Peyer's patch (tissue), 4 donors: ENCODE results near the gene VTI1A. TPM values are rescaled to one million over a fixed set of nuclear protein-coding genes. Genes with fewer than 3 reads are reported as not detected.

Experiments
- DNase-seq, 3 donors: peaks; one replicate each; pipeline ENCODE4 v3.0.0-alpha.2; 2017 to 2019
- H3K27ac ChIP-seq, 4 donors: fragments of 200-600 bp; sonication (generic); one replicate each; pipeline ENCODE4 v1.5.1; 2016 to 2019
- H3K27me3 ChIP-seq, 2 donors: fragments of 200-600 bp; sonication (generic); one replicate each; pipeline ENCODE4 v1.5.1; 2019
- H3K36me3 ChIP-seq, 3 donors: fragments of 200-600 bp; sonication (generic); one replicate each; pipeline ENCODE4 v1.5.1; 2016 to 2019
- H3K4me1 ChIP-seq, 4 donors: fragments of 200-600 bp; sonication (generic); one replicate each; pipeline ENCODE4 v1.5.1; 2016 to 2019
- H3K4me3 ChIP-seq, 4 donors: fragments of 200-600 bp; sonication (generic); 1 replicate in 3 of 4; 2 replicates in 1 of 4; pipeline ENCODE4 v1.5.1; 2016 to 2019; ENCODE audit warnings: mild to moderate bottlenecking in 1 of 4
- H3K9me3 ChIP-seq, 4 donors: fragments of 200-600 bp; sonication (generic); one replicate each; pipeline ENCODE4 v1.5.1; 2016 to 2019; ENCODE audit warnings: mild to moderate bottlenecking in 1 of 4
- POLR2A ChIP-seq, 2 donors: fragments of 450-650 bp; IDR thresholded peaks; one replicate each; pipeline ENCODE4 v1.5.1; 2017; ENCODE audit warnings: antibody characterized with exemption in 2 of 2, mild to moderate bottlenecking in 2 of 2, moderate library complexity in 2 of 2
- total RNA-seq, 4 donors: library from RNA; depleted of rRNA; stranded (reverse); fragments of >200 nt; gene quantifications; one replicate each; pipeline ENCODE4 v1.1.0, GENCODE V29; 2016
- TF ChIP-seq, protein P1 (sequence below), 6 experiments: fragments of 450-650 bp in 4 of 6; fragments of 200-600 bp in 2 of 6; sonication (generic) in 1 of 6; IDR thresholded peaks; one replicate each; pipeline ENCODE4 v1.5.1; 2017 to 2019; ENCODE audit warnings: antibody characterized with exemption in 6 of 6, mild to moderate bottlenecking in 3 of 6, moderate library complexity in 1 of 6

The VTI1A gene
- total RNA-seq, 4 donors from 2014 or later, result 97.2 to 710 (median 170) TPM

DNA sequence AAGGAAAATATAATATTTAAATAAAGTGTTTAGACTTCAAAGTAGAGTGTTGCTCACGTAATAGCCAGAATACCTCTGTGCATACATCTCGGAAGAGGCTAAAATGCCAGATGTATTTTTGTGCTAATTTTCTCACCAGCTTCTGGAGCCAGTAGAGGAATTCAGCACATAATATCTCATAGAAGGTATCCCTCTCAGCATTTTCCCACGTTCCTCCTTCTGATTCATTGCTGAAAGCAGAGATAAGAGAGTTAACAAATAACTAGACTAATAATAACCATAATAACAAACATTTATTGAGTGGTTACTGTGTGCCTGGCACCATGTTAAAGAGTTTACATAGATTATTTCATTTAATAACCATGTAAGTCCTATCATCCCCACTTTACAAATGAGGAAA, 123.6 kb downstream of the VTI1A start:
- Histone ChIP-seq H3K4me3 (no peak overlapping the region), H3K36me3 (no peaks in the 10 kb centered on the region), H3K4me1 (no peaks in the 10 kb centered on the region), H3K27ac (no peak overlapping the region), H3K9me3 (no peaks in the 10 kb centered on the region), H3K27me3 (no peaks in the 10 kb centered on the region)
- TF ChIP-seq, protein P1, sequence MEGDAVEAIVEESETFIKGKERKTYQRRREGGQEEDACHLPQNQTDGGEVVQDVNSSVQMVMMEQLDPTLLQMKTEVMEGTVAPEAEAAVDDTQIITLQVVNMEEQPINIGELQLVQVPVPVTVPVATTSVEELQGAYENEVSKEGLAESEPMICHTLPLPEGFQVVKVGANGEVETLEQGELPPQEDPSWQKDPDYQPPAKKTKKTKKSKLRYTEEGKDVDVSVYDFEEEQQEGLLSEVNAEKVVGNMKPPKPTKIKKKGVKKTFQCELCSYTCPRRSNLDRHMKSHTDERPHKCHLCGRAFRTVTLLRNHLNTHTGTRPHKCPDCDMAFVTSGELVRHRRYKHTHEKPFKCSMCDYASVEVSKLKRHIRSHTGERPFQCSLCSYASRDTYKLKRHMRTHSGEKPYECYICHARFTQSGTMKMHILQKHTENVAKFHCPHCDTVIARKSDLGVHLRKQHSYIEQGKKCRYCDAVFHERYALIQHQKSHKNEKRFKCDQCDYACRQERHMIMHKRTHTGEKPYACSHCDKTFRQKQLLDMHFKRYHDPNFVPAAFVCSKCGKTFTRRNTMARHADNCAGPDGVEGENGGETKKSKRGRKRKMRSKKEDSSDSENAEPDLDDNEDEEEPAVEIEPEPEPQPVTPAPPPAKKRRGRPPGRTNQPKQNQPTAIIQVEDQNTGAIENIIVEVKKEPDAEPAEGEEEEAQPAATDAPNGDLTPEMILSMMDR (IDR thresholded peaks at IDR 0.05), result no peak
- no peak for TF ChIP-seq POLR2A (IDR thresholded peaks at IDR 0.05)
- no peak for DNase-seq

DNA sequence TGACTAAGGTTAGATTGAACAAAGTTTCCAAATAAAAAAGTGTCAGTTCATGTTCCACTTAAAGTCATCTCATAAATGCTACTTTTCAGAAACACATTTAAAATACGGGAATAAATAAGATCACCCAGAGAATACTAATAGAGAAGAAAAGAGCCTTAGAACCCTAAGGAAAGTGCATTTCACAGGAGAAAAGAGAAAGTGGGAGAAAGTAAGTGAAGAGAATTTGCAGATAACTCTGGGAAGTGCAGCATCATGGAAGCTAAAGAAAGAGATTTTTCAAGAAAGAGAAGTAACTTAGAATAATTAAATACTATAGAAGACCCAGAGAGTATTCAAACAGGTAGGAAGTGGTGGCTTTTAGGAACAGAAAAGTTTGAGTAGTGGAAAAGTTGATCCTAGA, 132.6 kb downstream of the VTI1A start:
- Histone ChIP-seq H3K27ac (no peak overlapping the region), H3K27me3 (no peaks in the 10 kb centered on the region), H3K9me3 (no peaks in the 10 kb centered on the region), H3K4me3 (no peak overlapping the region), H3K36me3 (no peaks in the 10 kb centered on the region), H3K4me1 (no peaks in the 10 kb centered on the region)
- TF ChIP-seq, protein P1 (IDR thresholded peaks at IDR 0.05), result no peak
- TF ChIP-seq POLR2A (IDR thresholded peaks at IDR 0.05), result no peak
- DNase-seq, result no peak

DNA sequence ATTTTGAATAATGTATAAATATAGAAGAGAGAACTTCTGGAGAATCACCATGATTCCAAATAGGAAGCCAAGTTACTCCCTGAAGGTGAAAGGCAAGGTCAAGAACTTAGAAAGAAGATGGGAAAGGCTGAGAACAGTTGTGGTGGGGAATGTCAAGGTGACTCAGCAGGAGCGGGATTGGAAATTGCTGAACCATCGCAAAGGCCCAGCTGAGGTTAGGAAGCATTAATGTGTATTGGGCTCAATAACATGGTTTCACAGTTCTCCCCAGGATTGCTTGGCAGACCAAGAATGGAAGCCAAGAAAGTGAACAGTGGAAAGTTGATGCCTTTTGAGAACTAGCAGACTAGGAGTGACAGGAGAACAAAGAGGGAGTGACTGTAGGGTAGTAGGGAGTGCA, 133.3 kb downstream of the VTI1A start:
- no peak for DNase-seq
- H3K4me1 ChIP-seq, result no peaks in the 10 kb centered on the region
- H3K9me3 ChIP-seq, result no peaks in the 10 kb centered on the region
- no peaks in the 10 kb centered on the region for H3K36me3 ChIP-seq
- no peak overlapping the region for H3K27ac ChIP-seq
- no peak overlapping the region for H3K4me3 ChIP-seq
- H3K27me3 ChIP-seq, result no peaks in the 10 kb centered on the region
- TF ChIP-seq POLR2A (IDR thresholded peaks at IDR 0.05), result no peak
- TF ChIP-seq, protein P1 (IDR thresholded peaks at IDR 0.05), result no peak

DNA sequence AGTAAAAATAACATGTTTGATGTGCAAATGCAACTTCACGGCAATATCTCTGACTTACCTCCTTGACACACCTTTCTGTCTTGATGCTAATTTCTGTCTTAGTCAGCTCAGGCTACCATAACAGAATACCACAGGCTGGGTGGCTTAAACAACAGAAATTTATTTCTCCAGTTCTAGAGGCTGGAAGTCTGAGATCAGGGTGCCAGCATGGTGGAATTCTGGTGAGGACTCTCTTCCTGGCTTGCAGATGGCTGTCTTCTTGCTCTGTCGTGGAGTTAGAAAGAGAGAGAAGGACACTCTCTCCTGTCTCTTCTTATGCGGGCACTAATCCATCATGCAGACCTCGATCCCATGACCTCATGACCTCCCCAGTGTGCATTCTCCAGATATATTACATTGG, 134.9 kb downstream of the VTI1A start:
- Histone ChIP-seq H3K27ac (no peak overlapping the region), H3K9me3 (no peaks in the 10 kb centered on the region), H3K27me3 (no peaks in the 10 kb centered on the region), H3K4me3 (no peak overlapping the region), H3K36me3 (no peaks in the 10 kb centered on the region), H3K4me1 (no peaks in the 10 kb centered on the region)
- DNase-seq, result no peak
- no peak for TF ChIP-seq POLR2A (IDR thresholded peaks at IDR 0.05)
- TF ChIP-seq, protein P1 (IDR thresholded peaks at IDR 0.05), result no peak

DNA sequence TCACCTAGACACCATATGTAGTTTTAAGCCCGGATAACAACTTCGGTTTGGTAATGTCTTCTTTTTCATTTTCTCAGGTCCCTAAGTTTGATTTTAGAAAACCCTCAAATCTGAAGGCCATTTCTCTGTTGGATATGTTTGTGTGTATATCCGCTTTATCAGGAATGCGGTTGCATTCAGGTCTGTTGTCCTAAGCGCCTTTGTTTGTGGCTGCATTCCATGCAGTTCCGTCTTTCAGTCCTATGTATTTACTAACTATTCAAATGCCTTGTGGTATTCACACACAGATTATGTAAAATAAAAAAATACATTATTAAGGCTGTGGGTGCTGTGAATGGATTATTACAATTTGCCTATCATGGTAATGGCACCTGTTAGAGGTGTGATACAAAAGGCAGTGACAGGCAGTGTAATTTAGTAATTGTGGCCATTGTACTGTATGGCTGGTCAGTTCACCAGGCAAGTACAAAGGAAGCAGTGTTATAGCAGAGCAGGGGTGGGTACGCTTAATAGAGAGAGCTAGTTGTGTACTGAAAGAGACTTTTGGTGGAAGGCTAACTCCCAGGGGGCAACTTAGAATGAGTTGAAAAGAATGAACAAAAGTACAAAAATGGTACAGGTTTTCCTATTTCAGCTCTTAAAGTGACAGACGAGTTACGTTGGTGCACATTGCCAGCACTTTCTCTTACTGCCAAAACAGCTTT, 136.4 kb downstream of the VTI1A start:
- no peak for TF ChIP-seq POLR2A (IDR thresholded peaks at IDR 0.05)
- TF ChIP-seq, protein P1 (IDR thresholded peaks at IDR 0.05), result no peak
- Histone ChIP-seq H3K27ac (no peak overlapping the region), H3K27me3 (no peaks in the 10 kb centered on the region), H3K4me1 (no peaks in the 10 kb centered on the region), H3K9me3 (no peaks in the 10 kb centered on the region), H3K4me3 (no peak overlapping the region), H3K36me3 (no peaks in the 10 kb centered on the region)
- no peak for DNase-seq

DNA sequence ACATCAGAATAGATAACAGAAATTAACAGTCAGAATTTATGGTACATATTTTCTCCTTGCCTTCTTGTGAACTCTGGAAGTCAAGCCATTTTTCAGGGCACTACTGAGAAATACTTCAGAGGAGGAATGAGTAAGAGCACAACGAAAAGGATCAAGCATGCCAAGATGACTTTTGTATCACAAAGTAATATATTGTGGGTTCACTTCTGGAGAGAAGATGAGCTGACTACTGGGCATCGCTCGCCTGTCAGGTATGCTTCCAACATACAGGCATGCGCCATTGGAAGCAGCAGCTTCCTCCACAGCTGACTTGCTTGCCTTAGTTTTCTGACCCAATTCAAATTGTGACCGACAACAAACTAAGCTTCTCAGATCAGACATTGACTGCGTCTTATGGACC, 137.3 kb downstream of the VTI1A start:
- H3K4me3 ChIP-seq, result no peak overlapping the region
- TF ChIP-seq, protein P1 (IDR thresholded peaks at IDR 0.05), result no peak
- no peak for TF ChIP-seq POLR2A (IDR thresholded peaks at IDR 0.05)
- H3K4me1 ChIP-seq, result no peaks in the 10 kb centered on the region
- DNase-seq, result no peak
- no peaks in the 10 kb centered on the region for H3K9me3 ChIP-seq
- H3K27ac ChIP-seq, result no peak overlapping the region
- no peaks in the 10 kb centered on the region for H3K36me3 ChIP-seq
- no peaks in the 10 kb centered on the region for H3K27me3 ChIP-seq
